Smooth muscle cell (in vitro differentiated cells): ENCODE measurements around the gene BTD. TPM values are rescaled to one million over a fixed set of nuclear protein-coding genes. Genes with fewer than 3 reads are reported as not detected.

Source experiments
- DNase-seq: peaks from one replicate; lab custom pipeline; 2025; ENCODE audit not compliant: unreplicated experiment; lab: John Stamatoyannopoulos, UW
- H2AFZ ChIP-seq: fragments of 200-600 bp; sonication (generic); 2 replicates; pipeline ENCODE4 v1.6.0; 2016; ENCODE audit warnings: antibody characterized with exemption, low read depth, mild to moderate bottlenecking
- H3F3A ChIP-seq: fragments of 200-600 bp; sonication (generic); 2 replicates; pipeline ENCODE4 v1.6.0; 2017; ENCODE audit warnings: antibody characterized with exemption, low read depth
- H3K27ac ChIP-seq: fragments of 200-600 bp; sonication (generic); 2 replicates; pipeline ENCODE4 v1.5.1; 2016; ENCODE audit warnings: low read depth, mild to moderate bottlenecking
- H3K27me3 ChIP-seq: fragments of 200-600 bp; sonication (generic); 2 replicates; pipeline ENCODE4 v1.6.1; 2016; ENCODE audit warnings: low read depth, mild to moderate bottlenecking
- H3K36me3 ChIP-seq: fragments of 200-600 bp; sonication (generic); 2 replicates; pipeline ENCODE4 v1.5.1; 2016; ENCODE audit warnings: low read depth
- H3K4me1 ChIP-seq: fragments of 200-600 bp; sonication (generic); 2 replicates; pipeline ENCODE4 v1.5.1; 2016; ENCODE audit warnings: low read depth
- H3K4me2 ChIP-seq: fragments of 200-600 bp; sonication (generic); 2 replicates; pipeline ENCODE4 v1.6.0; 2016; ENCODE audit warnings: mild to moderate bottlenecking
- H3K4me3 ChIP-seq: fragments of 200-600 bp; sonication (generic); 2 replicates; pipeline ENCODE4 v1.5.1; 2016; ENCODE audit warnings: mild to moderate bottlenecking
- H3K79me2 ChIP-seq: fragments of 200-600 bp; sonication (generic); 2 replicates; pipeline ENCODE4 v1.6.0; 2016; ENCODE audit warnings: low read depth, mild to moderate bottlenecking
- H3K9ac ChIP-seq: fragments of 200-600 bp; sonication (generic); 2 replicates; pipeline ENCODE4 v1.6.0; 2016; ENCODE audit warnings: low read depth
- H3K9me3 ChIP-seq: fragments of 200-600 bp; sonication (generic); replicated peaks from 2 replicates; pipeline ENCODE4 v1.5.1; 2016; ENCODE audit warnings: low read depth
- H4K20me1 ChIP-seq: fragments of 200-600 bp; sonication (generic); 2 replicates; pipeline ENCODE4 v1.6.0; 2016; ENCODE audit warnings: low read depth
- CTCF ChIP-seq: fragments of 200-600 bp; sonication (generic); IDR thresholded peaks from 2 replicates; pipeline ENCODE4 v1.5.1; 2017; ENCODE audit warnings: borderline replicate concordance, mild to moderate bottlenecking, antibody characterized with exemption; ENCODE audit not compliant: insufficient read depth, poor library complexity, severe bottlenecking
- WGBS: methylation state at CpG from one replicate; pipeline ENCODE4 v1.1.7; 2016; ENCODE audit warnings: low lambda C conversion rate; 5-methylcytosine and 5-hydroxymethylcytosine counted together
- polyA plus RNA-seq: library from polyadenylated mRNA; unstranded; fragments of >200 nt; fragmentation: Nextera tagmentation; extraction: Ambion mirVana; gene quantifications from 2 replicates; pipeline ENCODE4 v1.2.1, GENCODE V29; 2016
- total RNA-seq: library from RNA; depleted of rRNA; stranded (reverse); fragments of >200 nt; gene quantifications from 2 replicates; pipeline ENCODE4 v1.2.3, GENCODE V29; 2014

The BTD gene
- total and polyA plus RNA-seq, 2 experiments from 2014 or later, result 20.9 to 23.6 TPM

GRCh38 chr3:15556512-15556911, 45.0 kb upstream of the BTD start:
- no peak for TF ChIP-seq CTCF

GRCh38 chr3:15557511-15557946, 44.0 kb upstream of the BTD start:
- H3K36me3 ChIP-seq, result peaks cover 1% of the 10 kb centered on the region
- H2AFZ ChIP-seq, result no peak overlapping the region
- H3K27me3 ChIP-seq, result no peaks in the 10 kb centered on the region
- 7% methylated on average over 3 of the region's 3 CpGs for WGBS
- no peak for DNase-seq
- H4K20me1 ChIP-seq, result no peaks in the 10 kb centered on the region
- no peak overlapping the region for H3K27ac ChIP-seq
- H3K4me2 ChIP-seq, result no peak overlapping the region
- H3K9ac ChIP-seq, result no peak overlapping the region
- H3F3A ChIP-seq, result no peaks in the 10 kb centered on the region
- H3K4me1 ChIP-seq, result peaks cover 8% of the 10 kb centered on the region
- H3K79me2 ChIP-seq, result no peaks in the 10 kb centered on the region
- H3K4me3 ChIP-seq, result no peak overlapping the region
- H3K9me3 ChIP-seq, result no peaks in the 10 kb centered on the region
- TF ChIP-seq CTCF, result peak; percentile 54

More at GRCh38 chr3:15556512-15556911, 45.0 kb upstream of the BTD start:
- H4K20me1 ChIP-seq, result no peaks in the 10 kb centered on the region
- H3K79me2 ChIP-seq, result no peaks in the 10 kb centered on the region
- H3K27me3 ChIP-seq, result no peaks in the 10 kb centered on the region
- 95% methylated on average over 2 of the region's 2 CpGs for WGBS
- H3K9me3 ChIP-seq, result no peaks in the 10 kb centered on the region
- no peak for DNase-seq
- H3F3A ChIP-seq, result no peaks in the 10 kb centered on the region
- no peak overlapping the region for H3K4me3 ChIP-seq
- no peak overlapping the region for H3K27ac ChIP-seq
- no peak overlapping the region for H3K4me2 ChIP-seq
- H3K9ac ChIP-seq, result no peak overlapping the region
- H3K4me1 ChIP-seq, result peaks cover 8% of the 10 kb centered on the region
- no peaks in the 10 kb centered on the region for H3K36me3 ChIP-seq
- no peak overlapping the region for H2AFZ ChIP-seq

- Histone ChIP-seq H4K20me1 (no peaks in the 10 kb centered on the region), H3K27me3 (no peaks in the 10 kb centered on the region), H3K79me2 (no peaks in the 10 kb centered on the region), H3K9ac (no peak overlapping the region), H3K4me1 (peaks cover 8% of the 10 kb centered on the region), H3K9me3 (no peaks in the 10 kb centered on the region), H3F3A (no peaks in the 10 kb centered on the region), H3K4me3 (no peak overlapping the region), H3K36me3 (peaks cover 12% of the 10 kb centered on the region), H3K27ac (no peak overlapping the region), H2AFZ (no peak overlapping the region), H3K4me2 (no peak overlapping the region)
- TF ChIP-seq CTCF, result no peak
- WGBS, result 96% methylated on average over 9 of the region's 9 CpGs
- no peak for DNase-seq
Measured at GRCh38 chr3:15558581-15558980, 43.0 kb upstream of the BTD start.

GRCh38 chr3:15562560-15562959, 39.0 kb upstream of the BTD start:
- Histone ChIP-seq H2AFZ (no peak overlapping the region), H3K36me3 (peaks cover 28% of the 10 kb centered on the region)

More at GRCh38 chr3:15562560-15562959, 39.0 kb upstream of the BTD start:
- Histone ChIP-seq H3K27ac (no peak overlapping the region), H4K20me1 (no peaks in the 10 kb centered on the region), H3F3A (no peaks in the 10 kb centered on the region), H3K4me2 (no peak overlapping the region), H3K27me3 (no peaks in the 10 kb centered on the region), H3K9ac (no peak overlapping the region), H3K4me3 (no peak overlapping the region), H3K4me1 (peaks cover 8% of the 10 kb centered on the region), H3K9me3 (no peaks in the 10 kb centered on the region), H3K79me2 (no peaks in the 10 kb centered on the region)
- TF ChIP-seq CTCF, result no peak
- no peak for DNase-seq
- 95% methylated on average over 5 of the region's 5 CpGs for WGBS
